Trophoblast cell (in vitro differentiated cells and primary cell): ENCODE results near the gene RPS19.
A peak's percentile ranks its signal among the peaks of the same experiment; 100 is the strongest.

Source experiments
- DNase-seq, 2 donors: peaks; one replicate each; pipeline ENCODE4 v3.0.0-alpha.2; 2016
- H2AFZ ChIP-seq: 2 replicates; pipeline ENCODE4 v1.6.1; 2013; ENCODE audit warnings: low read length, moderate library complexity, mild to moderate bottlenecking; ENCODE audit not compliant: insufficient read depth, poor library complexity
- H2AK5ac ChIP-seq: 2 replicates; pipeline ENCODE4 v1.6.1; 2013; ENCODE audit warnings: mild to moderate bottlenecking, low read length
- H2BK120ac ChIP-seq: 2 replicates; pipeline ENCODE4 v1.6.1; 2013; ENCODE audit warnings: low read length, mild to moderate bottlenecking, moderate library complexity; ENCODE audit not compliant: insufficient read depth, poor library complexity
- H2BK12ac ChIP-seq: 2 replicates; pipeline ENCODE4 v1.6.1; 2013; ENCODE audit warnings: mild to moderate bottlenecking, low read length, moderate library complexity
- H2BK5ac ChIP-seq: 2 replicates; pipeline ENCODE4 v1.6.1; 2013; ENCODE audit warnings: low read length, low read depth, moderate library complexity, mild to moderate bottlenecking; ENCODE audit not compliant: poor library complexity
- H3K14ac ChIP-seq: 2 replicates; pipeline ENCODE4 v1.6.1; 2013; ENCODE audit warnings: mild to moderate bottlenecking, low read length
- H3K18ac ChIP-seq: 2 replicates; pipeline ENCODE4 v1.6.1; 2013; ENCODE audit warnings: mild to moderate bottlenecking, low read length
- H3K23ac ChIP-seq: 2 replicates; pipeline ENCODE4 v1.6.1; 2013; ENCODE audit warnings: low read length
- H3K27ac ChIP-seq: 2 replicates; pipeline ENCODE4 v1.5.1; 2013; ENCODE audit warnings: low read depth, mild to moderate bottlenecking, inconsistent platforms, low read length, moderate library complexity
- H3K27me3 ChIP-seq: 2 replicates; pipeline ENCODE4 v1.6.1; 2013; ENCODE audit warnings: inconsistent platforms, mild to moderate bottlenecking, low read length, moderate library complexity; ENCODE audit not compliant: insufficient read depth
- H3K36me3 ChIP-seq, 2 experiments: 1 replicate in 1 of 2; 2 replicates in 1 of 2; pipeline ENCODE4 v1.6.1; 2013; ENCODE audit warnings: low read length in 2 of 2, mild to moderate bottlenecking in 2 of 2, moderate library complexity in 1 of 2; ENCODE audit not compliant: insufficient read depth in 2 of 2, control insufficient read depth in 1 of 2
- H3K4ac ChIP-seq: 2 replicates; pipeline ENCODE4 v1.6.1; 2013; ENCODE audit warnings: low read depth, mild to moderate bottlenecking, low read length, moderate library complexity
- H3K4me1 ChIP-seq, 2 experiments: 1 replicate in 1 of 2; 2 replicates in 1 of 2; pipeline ENCODE4 v1.6.1; 2013; ENCODE audit warnings: low read length in 2 of 2, mild to moderate bottlenecking in 2 of 2, moderate library complexity in 1 of 2; ENCODE audit not compliant: insufficient read depth in 2 of 2, control insufficient read depth in 1 of 2
- H3K4me2 ChIP-seq: 2 replicates; pipeline ENCODE4 v1.6.1; 2013; ENCODE audit warnings: inconsistent platforms, mild to moderate bottlenecking, low read length, moderate library complexity
- H3K4me3 ChIP-seq: 2 replicates; pipeline ENCODE4 v1.5.1; 2013; ENCODE audit warnings: mild to moderate bottlenecking, low read depth, low read length, inconsistent platforms
- H3K79me1 ChIP-seq: one replicate; pipeline ENCODE4 v1.6.1; 2013; ENCODE audit warnings: low read length
- H3K79me2 ChIP-seq: 2 replicates; pipeline ENCODE4 v1.6.1; 2013; ENCODE audit warnings: low read length, mild to moderate bottlenecking; ENCODE audit not compliant: control insufficient read depth, insufficient read depth, poor library complexity
- H3K9ac ChIP-seq: 2 replicates; pipeline ENCODE4 v1.6.1; 2013; ENCODE audit warnings: mild to moderate bottlenecking, low read length
- H3K9me3 ChIP-seq: 2 replicates; pipeline ENCODE4 v1.6.1; 2013; ENCODE audit warnings: low read depth, mild to moderate bottlenecking, control low read depth, inconsistent platforms, low read length; ENCODE audit not compliant: insufficient read depth
- H4K12ac ChIP-seq: 2 replicates; pipeline ENCODE4 v1.6.1; 2013; ENCODE audit warnings: low read depth, mild to moderate bottlenecking, low read length, moderate library complexity
- H4K8ac ChIP-seq: 2 replicates; pipeline ENCODE4 v1.6.1; 2013; ENCODE audit warnings: low read depth, mild to moderate bottlenecking, low read length, moderate library complexity
- H4K91ac ChIP-seq: one replicate; pipeline ENCODE4 v1.6.1; 2013; ENCODE audit warnings: low read depth, mild to moderate bottlenecking, low read length, moderate library complexity
- WGBS: extraction: QIAGEN DNeasy Blood & Tissue Kit; methylation state at CpG from one replicate; pipeline ENCODE4 v1.1.7; 2013; ENCODE audit warnings: missing lambda C conversion rate; ENCODE audit not compliant: insufficient read length, insufficient coverage; ENCODE audit errors: extremely low coverage; 5-methylcytosine and 5-hydroxymethylcytosine counted together

Gene RPS19

DNA sequence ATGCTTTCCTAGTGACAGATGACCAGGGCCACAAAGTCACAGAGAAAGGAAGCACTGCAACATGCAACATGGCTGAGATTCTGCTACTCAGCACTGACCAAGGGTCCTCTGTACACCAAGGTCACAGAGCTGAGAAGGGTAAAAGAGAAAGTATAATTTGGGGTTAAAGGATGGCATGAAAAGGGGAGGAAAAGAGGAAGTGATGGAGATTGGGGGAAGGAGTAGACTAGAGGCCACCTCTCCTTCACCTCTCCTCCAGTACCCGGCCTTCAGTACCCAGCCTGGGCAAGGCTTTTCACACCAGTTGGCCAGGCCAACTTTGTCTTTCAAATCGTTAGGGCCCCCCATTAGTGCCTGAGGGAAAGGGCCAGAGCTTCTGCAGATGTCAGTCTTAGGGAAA is 6.3 kb upstream of the RPS19 start:
- Histone ChIP-seq H2AK5ac (no peak overlapping the region), H3K79me1 (no peaks in the 10 kb centered on the region), H3K9me3 (no peaks in the 10 kb centered on the region), H4K91ac (no peak overlapping the region), H3K27me3 (no peaks in the 10 kb centered on the region), H4K8ac (no peak overlapping the region), H3K4me1 (no peaks in the 10 kb centered on the region), H2BK12ac (no peak overlapping the region), H3K27ac (no peak overlapping the region), H3K4ac (no peak overlapping the region), H3K4me2 (no peak overlapping the region), H2AFZ (no peak overlapping the region), H3K23ac (peak overlapping the region; percentile 25), H2BK120ac (no peak overlapping the region), H2BK5ac (no peak overlapping the region), H3K14ac (no peak overlapping the region), H3K4me3 (no peak overlapping the region), H4K12ac (no peak overlapping the region), H3K18ac (no peak overlapping the region), H3K79me2 (no peaks in the 10 kb centered on the region), H3K9ac (no peak overlapping the region), H3K36me3 (no peaks in the 10 kb centered on the region)
- no CpG with 5 or more reads among the region's 2 CpGs for WGBS
- no peak for DNase-seq

DNA sequence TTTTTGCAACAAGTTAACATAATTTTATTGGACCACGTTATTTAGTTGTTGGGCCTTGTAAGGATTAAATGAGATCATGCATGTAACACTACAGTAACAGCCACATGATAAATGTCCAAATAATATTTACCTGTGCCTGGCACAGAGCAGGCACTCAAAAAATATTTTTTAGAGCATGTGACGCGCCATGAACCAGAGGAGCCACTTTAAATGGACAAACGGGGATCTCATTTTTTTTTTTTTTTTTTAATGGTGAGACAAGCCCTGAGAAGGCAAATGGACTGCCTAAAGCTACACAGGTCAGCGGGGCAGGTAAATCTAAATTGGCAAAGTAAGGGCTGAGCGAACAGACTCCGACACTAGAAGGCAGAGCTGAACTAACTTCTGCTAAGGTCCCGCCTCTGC is 840 bp upstream of the RPS19 start:
- Histone ChIP-seq H3K9me3 (no peaks in the 10 kb centered on the region), H2BK5ac (no peak overlapping the region), H4K12ac (no peak overlapping the region), H3K4me1 (peaks cover 3 to 11% of the 10 kb centered on the region in 2 experiments), H3K4me3 (no peak overlapping the region), H3K4ac (no peak overlapping the region), H3K79me1 (peaks cover 12% of the 10 kb centered on the region), H2AFZ (no peak overlapping the region), H3K18ac (no peak overlapping the region), H3K79me2 (peaks cover 20% of the 10 kb centered on the region), H2BK120ac (no peak overlapping the region), H3K14ac (no peak overlapping the region), H3K36me3 (peaks cover 31 to 33% of the 10 kb centered on the region in 2 experiments), H2BK12ac (no peak overlapping the region), H3K27ac (peak overlapping the region; percentile 35), H3K4me2 (peak overlapping the region; percentile 69), H4K91ac (no peak overlapping the region), H2AK5ac (no peak overlapping the region), H3K23ac (no peak overlapping the region), H3K27me3 (no peaks in the 10 kb centered on the region), H4K8ac (peak overlapping the region; percentile 57), H3K9ac (no peak overlapping the region)
- no CpG with 5 or more reads among the region's 8 CpGs for WGBS
- DNase-seq = no peak

DNA sequence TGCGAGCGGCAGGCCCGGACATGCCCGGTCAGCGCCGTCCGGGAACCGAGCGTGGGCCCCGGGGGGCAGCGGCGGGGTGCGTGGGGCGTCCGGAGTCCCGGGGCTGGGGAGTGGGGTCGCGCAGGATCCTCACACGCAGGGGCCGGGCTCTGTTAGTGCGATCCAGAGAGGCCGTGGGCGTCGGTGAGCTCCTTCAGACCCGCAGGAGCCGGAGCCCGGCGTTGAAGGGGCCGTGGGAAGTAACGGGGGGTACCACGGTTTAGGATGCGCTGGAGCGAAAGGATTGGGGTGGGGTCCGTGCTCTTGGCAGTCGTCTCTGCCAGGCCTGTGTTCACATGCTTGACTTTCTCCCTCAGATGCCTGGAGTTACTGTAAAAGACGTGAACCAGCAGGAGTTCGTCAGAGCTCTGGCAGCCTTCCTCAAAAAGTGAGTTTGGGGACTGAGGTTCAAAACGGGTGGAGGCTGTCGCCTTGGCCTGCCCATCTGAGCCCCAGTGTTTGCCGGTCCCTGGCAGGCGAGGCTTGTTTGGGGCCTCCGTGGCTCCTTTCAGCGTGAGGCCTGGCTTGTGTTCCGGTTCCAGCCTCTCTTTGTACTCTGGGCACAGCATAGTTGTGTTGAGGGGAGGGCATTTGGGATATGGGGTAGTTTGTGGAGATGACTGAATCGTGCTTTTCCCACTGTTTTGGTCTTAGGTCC is 512 bp downstream of the RPS19 start:
- H3K27me3 ChIP-seq = no peaks in the 10 kb centered on the region
- H3K14ac ChIP-seq = peak overlapping the region; percentile 91
- peak overlapping the region; percentile 19 for H2BK12ac ChIP-seq
- H3K79me1 ChIP-seq = peaks cover 12% of the 10 kb centered on the region
- H2AK5ac ChIP-seq = peak overlapping the region; percentile 72
- peak overlapping the region; percentile 88 for H3K4me3 ChIP-seq
- peak overlapping the region; percentile 94 for H2BK5ac ChIP-seq
- H3K9ac ChIP-seq = peak overlapping the region; percentile 99
- no CpG with 5 or more reads among the region's 45 CpGs for WGBS
- H3K4me1 ChIP-seq = peaks cover 6 to 11% of the 10 kb centered on the region in 2 experiments
- peak overlapping the region; percentile 20 for H2AFZ ChIP-seq
- peak overlapping the region; percentile 88 for H4K8ac ChIP-seq
- H3K79me2 ChIP-seq = peaks cover 20% of the 10 kb centered on the region
- H3K18ac ChIP-seq = peak overlapping the region; percentile 81
- H3K4ac ChIP-seq = peak overlapping the region; percentile 84
- H2BK120ac ChIP-seq = peak overlapping the region; percentile 85
- H3K23ac ChIP-seq = no peak overlapping the region
- H3K4me2 ChIP-seq = peak overlapping the region; percentile 69
- H3K36me3 ChIP-seq = peaks cover 42 to 47% of the 10 kb centered on the region in 2 experiments
- H3K27ac ChIP-seq = peak overlapping the region; percentile 85
- peak in 1 of 2 donors; percentile 33 for DNase-seq
- no peaks in the 10 kb centered on the region for H3K9me3 ChIP-seq
- peak overlapping the region; percentile 22 for H4K12ac ChIP-seq
- H4K91ac ChIP-seq = peak overlapping the region; percentile 96

DNA sequence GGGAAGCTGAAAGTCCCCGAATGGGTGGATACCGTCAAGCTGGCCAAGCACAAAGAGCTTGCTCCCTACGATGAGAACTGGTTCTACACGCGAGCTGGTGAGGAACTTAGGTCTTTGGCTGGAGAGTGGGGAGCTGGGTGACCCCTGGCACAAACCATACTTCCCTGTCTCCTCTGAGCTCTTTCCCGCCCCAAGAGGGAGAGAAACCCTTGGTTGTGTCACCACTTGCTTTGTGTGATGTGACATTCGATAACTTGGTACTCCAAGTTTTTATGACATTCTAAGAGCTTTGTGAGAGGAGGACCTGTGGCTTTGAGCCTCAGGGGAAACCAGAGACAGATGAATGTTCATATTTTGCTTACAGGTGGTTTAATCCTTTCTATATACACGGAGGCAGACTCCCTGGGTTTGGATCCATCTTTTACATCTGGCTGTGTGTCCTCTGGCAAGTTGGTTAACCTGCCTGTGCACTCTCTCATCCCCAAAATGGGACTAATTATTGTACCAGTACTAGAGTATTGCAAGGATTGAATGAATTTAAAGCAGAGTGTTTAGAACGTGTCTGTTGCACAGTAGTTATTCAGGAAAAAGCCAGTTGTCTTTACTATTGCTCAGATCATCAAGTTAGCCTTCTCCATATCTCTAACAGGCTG is 1.2 kb downstream of the RPS19 start:
- H3K14ac ChIP-seq = peak overlapping the region; percentile 91
- H4K8ac ChIP-seq = no peak overlapping the region
- H2AFZ ChIP-seq = no peak overlapping the region
- H3K79me2 ChIP-seq = peaks cover 20% of the 10 kb centered on the region
- no peak overlapping the region for H3K27ac ChIP-seq
- no peak overlapping the region for H2BK5ac ChIP-seq
- H3K4me3 ChIP-seq = peak overlapping the region; percentile 88
- peaks cover 12% of the 10 kb centered on the region for H3K79me1 ChIP-seq
- no peaks in the 10 kb centered on the region for H3K9me3 ChIP-seq
- H4K91ac ChIP-seq = peak overlapping the region; percentile 96
- peak overlapping the region; percentile 99 for H3K9ac ChIP-seq
- H4K12ac ChIP-seq = peak overlapping the region; percentile 5
- no peak overlapping the region for H3K23ac ChIP-seq
- no peak overlapping the region for H3K18ac ChIP-seq
- peaks cover 45 to 51% of the 10 kb centered on the region in 2 experiments for H3K36me3 ChIP-seq
- H3K4me2 ChIP-seq = peak overlapping the region; percentile 69
- no CpG with 5 or more reads among the region's 9 CpGs for WGBS
- peak overlapping the region; percentile 84 for H3K4ac ChIP-seq
- H2AK5ac ChIP-seq = no peak overlapping the region
- no peak overlapping the region for H2BK120ac ChIP-seq
- peaks cover 6 to 11% of the 10 kb centered on the region in 2 experiments for H3K4me1 ChIP-seq
- peak overlapping the region; percentile 4 for H2BK12ac ChIP-seq
- no peak for DNase-seq
- no peaks in the 10 kb centered on the region for H3K27me3 ChIP-seq
